HepG2 (cell line): ENCODE results near the gene TTC31. TPM values are rescaled to one million over a fixed set of nuclear protein-coding genes. Genes with fewer than 3 reads are reported as not detected.

Experiments used
- ARID2 ChIP-seq: sonication (generic); formaldehyde crosslinking; IDR thresholded peaks from 2 replicates; pipeline ENCODE4 v1.8.1; 2022; ENCODE audit warnings: mild to moderate bottlenecking, missing genetic modification reagents, borderline replicate concordance
- DNMT3B ChIP-seq: conservative IDR thresholded peaks from 2 replicates; pipeline ENCODE4 v1.6.1; 2016; ENCODE audit warnings: missing biosample characterization, control low read depth
- ERF ChIP-seq: IDR thresholded peaks from 2 replicates; pipeline ENCODE4 v1.6.1; 2018; ENCODE audit warnings: missing biosample characterization, missing genetic modification reagents
- HHEX ChIP-seq: IDR thresholded peaks from 2 replicates; pipeline ENCODE4 v1.6.1; 2016; ENCODE audit warnings: control low read depth
- PPARG ChIP-seq: conservative IDR thresholded peaks from 2 replicates; pipeline ENCODE4 v1.6.1; 2016; ENCODE audit warnings: missing biosample characterization, missing genetic modification reagents
- REPIN1 ChIP-seq: sonication (generic); formaldehyde crosslinking; IDR thresholded peaks from 2 replicates; pipeline ENCODE4 v1.8.0; 2022; ENCODE audit warnings: missing genetic modification reagents, low read depth, mild to moderate bottlenecking, borderline replicate concordance
- RFXANK ChIP-seq: IDR thresholded peaks from 2 replicates; pipeline ENCODE4 v1.6.1; 2016
- SPEN ChIP-seq: sonication (generic); formaldehyde crosslinking; IDR thresholded peaks from 2 replicates; pipeline ENCODE4 v1.5.1; 2020; ENCODE audit warnings: low read depth, mild to moderate bottlenecking, missing genetic modification reagents
- XBP1 ChIP-seq: sonication (generic); formaldehyde crosslinking; IDR thresholded peaks from 2 replicates; pipeline ENCODE4 v1.5.0; 2020; ENCODE audit warnings: missing genetic modification reagents
- ZMAT3 ChIP-seq: sonication (generic); formaldehyde crosslinking; conservative IDR thresholded peaks from 2 replicates; pipeline ENCODE4 v1.7.0; 2021; ENCODE audit warnings: missing genetic modification reagents
- ZMYM4 ChIP-seq: sonication (generic); formaldehyde crosslinking; IDR thresholded peaks from 2 replicates; pipeline ENCODE4 v1.8.1; 2023; ENCODE audit warnings: mild to moderate bottlenecking, missing genetic modification reagents
- ZNF17 ChIP-seq: sonication (generic); formaldehyde crosslinking; IDR thresholded peaks from 2 replicates; pipeline ENCODE4 v1.5.0; 2020; ENCODE audit warnings: mild to moderate bottlenecking, missing genetic modification reagents
- ZNF256 ChIP-seq: sonication (generic); formaldehyde crosslinking; conservative IDR thresholded peaks from 2 replicates; pipeline ENCODE4 v1.4.0; 2020; ENCODE audit warnings: missing genetic modification reagents
- ZNF430 ChIP-seq: sonication (generic); formaldehyde crosslinking; IDR thresholded peaks from 2 replicates; pipeline ENCODE4 v1.9.0; 2021; ENCODE audit warnings: mild to moderate bottlenecking, missing genetic modification reagents
- ZNF569 ChIP-seq: sonication (generic); formaldehyde crosslinking; IDR thresholded peaks from 2 replicates; pipeline ENCODE4 v1.5.0; 2020; ENCODE audit warnings: mild to moderate bottlenecking, missing genetic modification reagents, moderate library complexity, borderline replicate concordance
- ZNF678 ChIP-seq: sonication (generic); formaldehyde crosslinking; IDR thresholded peaks from 2 replicates; pipeline ENCODE4 v1.4.0; 2020; ENCODE audit warnings: mild to moderate bottlenecking, missing genetic modification reagents
- polyA plus RNA-seq, 8 experiments: library from polyadenylated mRNA; depleted of rRNA in 3 of 8; stranded (reverse) in 7 of 8; unstranded in 1 of 8; fragments of >200 nt; fragmentation: Illumina TruSeq in 4 of 8; extraction: Trizol in 4 of 8; gene quantifications; 2 replicates each; pipeline versions ENCODE4 v1.2.1 to v1.2.3, GENCODE V29; 2011 to 2016; ENCODE audit warnings: low read depth in 4 of 8, missing spikeins in 1 of 8, mixed read lengths in 1 of 8; ENCODE audit not compliant: insufficient read depth in 1 of 8
- total RNA-seq, 5 experiments: library from RNA; depleted of rRNA; stranded (reverse); fragments of >200 nt; fragmentation: Illumina TruSeq; extraction: Trizol; gene quantifications; 2 replicates each; pipeline ENCODE4 v1.2.3, GENCODE V29; 2016; ENCODE audit warnings: low read depth in 1 of 5
- TF ChIP-seq, protein P1 (sequence below): sonication (generic); formaldehyde crosslinking; IDR thresholded peaks from 2 replicates; pipeline ENCODE4 v1.5.1; 2020; ENCODE audit warnings: missing genetic modification reagents, mild to moderate bottlenecking, borderline replicate concordance
- TF ChIP-seq, protein P2 (sequence below): sonication (generic); formaldehyde crosslinking; IDR thresholded peaks from 2 replicates; pipeline ENCODE4 v1.4.0; 2020; ENCODE audit warnings: missing genetic modification reagents
- TF ChIP-seq, protein P3 (sequence below): IDR thresholded peaks from 2 replicates; pipeline ENCODE4 v1.6.1; 2016; ENCODE audit warnings: control low read depth
- TF ChIP-seq, protein P4 (sequence below): sonication (generic); formaldehyde crosslinking; conservative IDR thresholded peaks from 2 replicates; pipeline ENCODE4 v1.4.0; 2020; ENCODE audit warnings: missing genetic modification reagents

Gene TTC31
- total and polyA plus RNA-seq, 2 of the 13 experiments (the other 11 are each of a cell fraction or from before 2014, with no cell fraction given) = 28.3 to 39.5 TPM

DNA sequence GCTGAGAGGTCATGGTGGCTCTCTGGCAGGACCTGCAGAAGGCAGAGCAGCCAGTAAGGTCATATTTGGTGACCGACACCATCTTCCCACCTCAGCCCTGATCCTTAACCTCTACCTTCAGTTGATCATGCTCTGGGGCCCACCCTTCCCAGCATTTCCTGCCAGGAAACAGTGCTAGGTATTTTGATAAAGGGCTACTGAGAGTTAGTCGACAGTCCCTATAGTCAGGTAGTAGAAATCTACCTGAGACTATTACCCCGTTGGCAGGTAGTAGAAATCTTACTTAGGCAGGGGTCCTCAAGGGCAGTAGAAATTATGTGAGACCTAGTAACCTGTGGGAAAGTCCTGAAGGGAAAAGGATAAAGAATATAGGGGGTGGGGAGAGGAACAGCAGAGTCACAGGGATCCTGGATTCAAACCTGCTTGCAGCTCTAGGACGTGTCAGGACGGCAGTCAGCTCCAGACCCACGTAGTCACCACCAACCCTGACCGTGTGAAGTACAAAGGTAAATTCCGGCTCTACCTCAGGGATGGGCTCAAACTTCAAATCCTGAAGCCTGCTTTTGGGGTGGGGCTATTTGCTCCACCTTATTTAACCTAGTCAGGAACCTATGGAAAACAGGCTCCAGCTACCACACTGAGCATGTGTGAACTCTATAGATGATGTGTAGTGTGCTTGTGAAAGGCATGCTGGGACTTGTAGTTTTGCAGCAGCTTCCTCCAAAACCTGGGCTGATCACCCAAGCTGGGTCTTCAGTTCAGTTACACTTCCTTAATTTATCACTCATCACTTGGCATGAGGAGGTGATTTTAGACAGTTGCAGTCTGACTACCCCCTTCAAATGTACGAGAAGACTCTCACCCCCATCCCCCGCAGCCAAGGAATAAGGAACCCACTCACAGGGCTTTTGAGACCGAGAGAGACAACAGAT is 43.1 kb downstream of the TTC31 start, which contains the start of gene DQX1 (continued):
- TF ChIP-seq ERF (CRISPR knock-in tag) (peak; percentile 89), ZNF256 (no peak), ZMAT3 (CRISPR knock-in tag) (peak; percentile 76; the same call in 1 of the 2 replicates), ZNF430 (CRISPR knock-in tag) (no peak), PPARG (CRISPR knock-in tag) (peak; percentile 81; the same call in 1 of the 2 replicates), ZNF569 (0 out of 2 replicates have a peak, but pooled peaks have one; percentile 68), HHEX (CRISPR knock-in tag) (no peak), ARID2 (no peak), ZNF17 (CRISPR knock-in tag) (no peak), DNMT3B (0 out of 2 replicates have a peak, but pooled peaks have one; percentile 30), ZMYM4 (CRISPR knock-in tag) (peak; percentile 30; the same call in 1 of the 2 replicates), ZNF678 (CRISPR knock-in tag) (no peak), XBP1 (CRISPR knock-in tag) (no peak), SPEN (CRISPR knock-in tag) (peak; percentile 42; the same call in 1 of the 2 replicates), RFXANK (CRISPR knock-in tag) (no peak; the same call in none of the 2 replicates), REPIN1 (CRISPR knock-in tag) (no peak)
- TF ChIP-seq, protein P1, sequence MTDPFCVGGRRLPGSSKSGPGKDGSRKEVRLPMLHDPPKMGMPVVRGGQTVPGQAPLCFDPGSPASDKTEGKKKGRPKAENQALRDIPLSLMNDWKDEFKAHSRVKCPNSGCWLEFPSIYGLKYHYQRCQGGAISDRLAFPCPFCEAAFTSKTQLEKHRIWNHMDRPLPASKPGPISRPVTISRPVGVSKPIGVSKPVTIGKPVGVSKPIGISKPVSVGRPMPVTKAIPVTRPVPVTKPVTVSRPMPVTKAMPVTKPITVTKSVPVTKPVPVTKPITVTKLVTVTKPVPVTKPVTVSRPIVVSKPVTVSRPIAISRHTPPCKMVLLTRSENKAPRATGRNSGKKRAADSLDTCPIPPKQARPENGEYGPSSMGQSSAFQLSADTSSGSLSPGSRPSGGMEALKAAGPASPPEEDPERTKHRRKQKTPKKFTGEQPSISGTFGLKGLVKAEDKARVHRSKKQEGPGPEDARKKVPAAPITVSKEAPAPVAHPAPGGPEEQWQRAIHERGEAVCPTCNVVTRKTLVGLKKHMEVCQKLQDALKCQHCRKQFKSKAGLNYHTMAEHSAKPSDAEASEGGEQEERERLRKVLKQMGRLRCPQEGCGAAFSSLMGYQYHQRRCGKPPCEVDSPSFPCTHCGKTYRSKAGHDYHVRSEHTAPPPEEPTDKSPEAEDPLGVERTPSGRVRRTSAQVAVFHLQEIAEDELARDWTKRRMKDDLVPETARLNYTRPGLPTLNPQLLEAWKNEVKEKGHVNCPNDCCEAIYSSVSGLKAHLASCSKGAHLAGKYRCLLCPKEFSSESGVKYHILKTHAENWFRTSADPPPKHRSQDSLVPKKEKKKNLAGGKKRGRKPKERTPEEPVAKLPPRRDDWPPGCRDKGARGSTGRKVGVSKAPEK = no peak
- TF ChIP-seq, protein P2, sequence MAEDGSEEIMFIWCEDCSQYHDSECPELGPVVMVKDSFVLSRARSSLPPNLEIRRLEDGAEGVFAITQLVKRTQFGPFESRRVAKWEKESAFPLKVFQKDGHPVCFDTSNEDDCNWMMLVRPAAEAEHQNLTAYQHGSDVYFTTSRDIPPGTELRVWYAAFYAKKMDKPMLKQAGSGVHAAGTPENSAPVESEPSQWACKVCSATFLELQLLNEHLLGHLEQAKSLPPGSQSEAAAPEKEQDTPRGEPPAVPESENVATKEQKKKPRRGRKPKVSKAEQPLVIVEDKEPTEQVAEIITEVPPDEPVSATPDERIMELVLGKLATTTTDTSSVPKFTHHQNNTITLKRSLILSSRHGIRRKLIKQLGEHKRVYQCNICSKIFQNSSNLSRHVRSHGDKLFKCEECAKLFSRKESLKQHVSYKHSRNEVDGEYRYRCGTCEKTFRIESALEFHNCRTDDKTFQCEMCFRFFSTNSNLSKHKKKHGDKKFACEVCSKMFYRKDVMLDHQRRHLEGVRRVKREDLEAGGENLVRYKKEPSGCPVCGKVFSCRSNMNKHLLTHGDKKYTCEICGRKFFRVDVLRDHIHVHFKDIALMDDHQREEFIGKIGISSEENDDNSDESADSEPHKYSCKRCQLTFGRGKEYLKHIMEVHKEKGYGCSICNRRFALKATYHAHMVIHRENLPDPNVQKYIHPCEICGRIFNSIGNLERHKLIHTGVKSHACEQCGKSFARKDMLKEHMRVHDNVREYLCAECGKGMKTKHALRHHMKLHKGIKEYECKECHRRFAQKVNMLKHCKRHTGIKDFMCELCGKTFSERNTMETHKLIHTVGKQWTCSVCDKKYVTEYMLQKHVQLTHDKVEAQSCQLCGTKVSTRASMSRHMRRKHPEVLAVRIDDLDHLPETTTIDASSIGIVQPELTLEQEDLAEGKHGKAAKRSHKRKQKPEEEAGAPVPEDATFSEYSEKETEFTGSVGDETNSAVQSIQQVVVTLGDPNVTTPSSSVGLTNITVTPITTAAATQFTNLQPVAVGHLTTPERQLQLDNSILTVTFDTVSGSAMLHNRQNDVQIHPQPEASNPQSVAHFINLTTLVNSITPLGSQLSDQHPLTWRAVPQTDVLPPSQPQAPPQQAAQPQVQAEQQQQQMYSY = no peak
- TF ChIP-seq, protein P3, sequence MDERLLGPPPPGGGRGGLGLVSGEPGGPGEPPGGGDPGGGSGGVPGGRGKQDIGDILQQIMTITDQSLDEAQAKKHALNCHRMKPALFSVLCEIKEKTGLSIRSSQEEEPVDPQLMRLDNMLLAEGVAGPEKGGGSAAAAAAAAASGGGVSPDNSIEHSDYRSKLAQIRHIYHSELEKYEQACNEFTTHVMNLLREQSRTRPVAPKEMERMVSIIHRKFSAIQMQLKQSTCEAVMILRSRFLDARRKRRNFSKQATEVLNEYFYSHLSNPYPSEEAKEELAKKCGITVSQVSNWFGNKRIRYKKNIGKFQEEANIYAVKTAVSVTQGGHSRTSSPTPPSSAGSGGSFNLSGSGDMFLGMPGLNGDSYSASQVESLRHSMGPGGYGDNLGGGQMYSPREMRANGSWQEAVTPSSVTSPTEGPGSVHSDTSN (CRISPR knock-in tag) = no peak
- TF ChIP-seq, protein P4, sequence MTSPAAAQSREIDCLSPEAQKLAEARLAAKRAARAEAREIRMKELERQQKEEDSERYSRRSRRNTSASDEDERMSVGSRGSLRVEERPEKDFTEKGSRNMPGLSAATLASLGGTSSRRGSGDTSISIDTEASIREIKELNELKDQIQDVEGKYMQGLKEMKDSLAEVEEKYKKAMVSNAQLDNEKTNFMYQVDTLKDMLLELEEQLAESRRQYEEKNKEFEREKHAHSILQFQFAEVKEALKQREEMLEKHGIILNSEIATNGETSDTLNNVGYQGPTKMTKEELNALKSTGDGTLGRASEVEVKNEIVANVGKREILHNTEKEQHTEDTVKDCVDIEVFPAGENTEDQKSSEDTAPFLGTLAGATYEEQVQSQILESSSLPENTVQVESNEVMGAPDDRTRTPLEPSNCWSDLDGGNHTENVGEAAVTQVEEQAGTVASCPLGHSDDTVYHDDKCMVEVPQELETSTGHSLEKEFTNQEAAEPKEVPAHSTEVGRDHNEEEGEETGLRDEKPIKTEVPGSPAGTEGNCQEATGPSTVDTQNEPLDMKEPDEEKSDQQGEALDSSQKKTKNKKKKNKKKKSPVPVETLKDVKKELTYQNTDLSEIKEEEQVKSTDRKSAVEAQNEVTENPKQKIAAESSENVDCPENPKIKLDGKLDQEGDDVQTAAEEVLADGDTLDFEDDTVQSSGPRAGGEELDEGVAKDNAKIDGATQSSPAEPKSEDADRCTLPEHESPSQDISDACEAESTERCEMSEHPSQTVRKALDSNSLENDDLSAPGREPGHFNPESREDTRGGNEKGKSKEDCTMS (CRISPR knock-in tag) = no peak
